Heart right ventricle (tissue), 16 donors: ENCODE results near the gene SYCE1L. TPM values are rescaled to one million over a fixed set of nuclear protein-coding genes. Genes with fewer than 3 reads are reported as not detected.

Experiments
- ATAC-seq, 8 donors: fragments of 200-7000 bp; cut with Tn5 transposase; one replicate each; pipeline ENCODE4 v1.9.1; 2020; ENCODE audit warnings: mild to moderate bottlenecking in 8 of 8, moderate library complexity in 8 of 8, moderate number of reproducible peaks in 1 of 8
- DNase-seq, 2 donors: peaks; one replicate each; pipeline ENCODE4 v3.0.0-alpha.2; 2020
- H3K27ac ChIP-seq, 10 donors: fragments of 200-600 bp; sonication (generic) in 2 of 10; one replicate each; pipeline versions ENCODE4 v1.5.0 to v1.8.0; 2020 to 2022; ENCODE audit warnings: mild to moderate bottlenecking in 3 of 10
- H3K27me3 ChIP-seq, 7 donors: fragments of 200-600 bp; one replicate each; pipeline ENCODE4 v1.8.0; 2021 to 2022; ENCODE audit warnings: mild to moderate bottlenecking in 2 of 7
- H3K36me3 ChIP-seq, 9 donors: fragments of 200-600 bp; sonication (generic) in 1 of 9; one replicate each; pipeline versions ENCODE4 v1.5.0 to v1.8.0; 2020 to 2022; ENCODE audit warnings: mild to moderate bottlenecking in 2 of 9
- H3K4me1 ChIP-seq, 9 donors: fragments of 200-600 bp; sonication (generic) in 1 of 9; one replicate each; pipeline versions ENCODE4 v1.5.0 to v1.8.0; 2020 to 2022; ENCODE audit warnings: mild to moderate bottlenecking in 4 of 9
- H3K4me3 ChIP-seq, 10 donors: fragments of 200-600 bp; sonication (generic) in 2 of 10; one replicate each; pipeline versions ENCODE4 v1.5.0 to v1.8.0; 2020 to 2022; ENCODE audit warnings: mild to moderate bottlenecking in 7 of 10, moderate library complexity in 2 of 10
- H3K9me3 ChIP-seq, 11 donors: fragments of 200-600 bp in 10 of 11; sonication (generic) in 2 of 11; one replicate each; pipeline versions ENCODE4 v1.5.0 to v1.8.0; 2013 to 2022; ENCODE audit warnings: mild to moderate bottlenecking in 2 of 11, control low read depth in 1 of 11, moderate library complexity in 1 of 11
- WGBS, 2 donors: extraction: QIAGEN DNeasy Blood & Tissue Kit; methylation state at CpG; one replicate each; pipeline ENCODE4 v1.1.7; 2013; ENCODE audit warnings: inconsistent platforms in 1 of 2; 5-methylcytosine and 5-hydroxymethylcytosine counted together
- intact Hi-C, 10 donors: fragments of 100-400 bp; cut with DNase I; formaldehyde crosslinking; loops; one replicate each; pipeline versions ENCODE4 v1.11.1 to v1.14.2; 2022
- polyA plus RNA-seq, 2 donors: library from polyadenylated mRNA; stranded (reverse); fragments of 200-250 nt; gene quantifications; one replicate each; pipeline ENCODE4 v1.2.3, GENCODE V29; 2013
- total RNA-seq, 10 donors: library from RNA; stranded (reverse); fragmentation: NEBNext Ultra II Directional in 3 of 10; extraction: Animal tissue kit (Norgen Biotek cat#: 25700) in 3 of 10; gene quantifications; one replicate each; pipeline versions ENCODE4 v1.2.1 to v1.2.4, GENCODE V29; 2021 to 2023
- TF ChIP-seq, protein P1 (sequence below), 9 donors: fragments of 200-600 bp; sonication (generic) in 2 of 9; IDR thresholded peaks; one replicate each; pipeline versions ENCODE4 v1.5.0 to v1.8.0; 2021 to 2022; ENCODE audit warnings: antibody characterized with exemption in 9 of 9, mild to moderate bottlenecking in 5 of 9, moderate library complexity in 1 of 9
- donor health status: Arrhythmogenic right ventricular cardiomyopathy.
- donor health status: ischemic (EF 13 %, LVEDD 7.1; RV severe dilation, severe dysfunction).
- donor health status: healthy with polysubstance abuse.
- donor health status: DM: no; HTN: yes; CAD: no.
- donor health status: DM: no; HTN: no; CAD: no.
- donor health status: ischemic (EF 25% LVEDD 6.9; RV normal size, moderate dysfunction).
- donor health status: ischemic (EF 25% LVEDD 5.7; RV mildly dilated, moderate dysfunction).
- donor health status: healthy.
- donor health status: DM: yes; HTN: yes; CAD: no.
- donor health status: Ischemic cardiomyopathy.
- donor health status: ischemic (EF 35%, LVEDD 5.7; RV mildly dilated, moderate dysfunction).
- donor health status: nonischemic (EF 11% LVEDD 7.7; RV severe dilation, severe dysfunction).
- donor health status: DM: yes; HTN: yes; CAD: no.
- donor health status: PGD.
- donor health status: ischemic (EF 29% LVEDD 5.4; RV normal size, mild dysfunction).
- donor health status: nonischemic (EF 23%, LVEDD 6.1; RV moderate dilation, normal function).

SYCE1L gene
- total and polyA plus RNA-seq, 12 donors: 0.81 to 2.7 (median 0.99) TPM; not detected in 2

GRCh38 chr16:77213542-77214106 lies 14.4 kb downstream of the SYCE1L start:
- TF ChIP-seq, protein P1, sequence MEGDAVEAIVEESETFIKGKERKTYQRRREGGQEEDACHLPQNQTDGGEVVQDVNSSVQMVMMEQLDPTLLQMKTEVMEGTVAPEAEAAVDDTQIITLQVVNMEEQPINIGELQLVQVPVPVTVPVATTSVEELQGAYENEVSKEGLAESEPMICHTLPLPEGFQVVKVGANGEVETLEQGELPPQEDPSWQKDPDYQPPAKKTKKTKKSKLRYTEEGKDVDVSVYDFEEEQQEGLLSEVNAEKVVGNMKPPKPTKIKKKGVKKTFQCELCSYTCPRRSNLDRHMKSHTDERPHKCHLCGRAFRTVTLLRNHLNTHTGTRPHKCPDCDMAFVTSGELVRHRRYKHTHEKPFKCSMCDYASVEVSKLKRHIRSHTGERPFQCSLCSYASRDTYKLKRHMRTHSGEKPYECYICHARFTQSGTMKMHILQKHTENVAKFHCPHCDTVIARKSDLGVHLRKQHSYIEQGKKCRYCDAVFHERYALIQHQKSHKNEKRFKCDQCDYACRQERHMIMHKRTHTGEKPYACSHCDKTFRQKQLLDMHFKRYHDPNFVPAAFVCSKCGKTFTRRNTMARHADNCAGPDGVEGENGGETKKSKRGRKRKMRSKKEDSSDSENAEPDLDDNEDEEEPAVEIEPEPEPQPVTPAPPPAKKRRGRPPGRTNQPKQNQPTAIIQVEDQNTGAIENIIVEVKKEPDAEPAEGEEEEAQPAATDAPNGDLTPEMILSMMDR (IDR thresholded peaks at IDR 0.05): no peak

GRCh38 chr16:77214411-77215138 lies 15.4 kb downstream of the SYCE1L start:
- intact Hi-C loops: no loop called here
- Histone ChIP-seq H3K27ac (no peak overlapping the region), H3K36me3 (no peaks in the 10 kb centered on the region), H3K4me1 (peaks cover 3 to 26% (median 20%) of the 10 kb centered on the region in 9 donors), H3K9me3 (no peaks in the 10 kb centered on the region), H3K27me3 (peaks cover 0 to 22% (median 11%) of the 10 kb centered on the region in 7 donors), H3K4me3 (no peak overlapping the region)
- TF ChIP-seq, protein P1 (IDR thresholded peaks at IDR 0.05): no peak
- 88 to 89% methylated on average over 12 of the region's 12 CpGs for WGBS, 2 donors
- ATAC-seq (no peak), DNase-seq (no peak)

More at GRCh38 chr16:77213542-77214106, 14.4 kb downstream of the SYCE1L start:
- Histone ChIP-seq H3K27ac (no peak overlapping the region), H3K36me3 (no peaks in the 10 kb centered on the region), H3K9me3 (no peaks in the 10 kb centered on the region), H3K4me3 (no peak overlapping the region), H3K4me1 (peaks cover 3 to 26% (median 20%) of the 10 kb centered on the region in 9 donors), H3K27me3 (peaks cover 0 to 22% (median 11%) of the 10 kb centered on the region in 7 donors)
- intact Hi-C loops: no loop called here
- DNase-seq (peak in 1 of 2 donors; percentile 34), ATAC-seq (peak in 5 of 8 donors; percentile 27 to 67 (median 61))
- WGBS, 2 donors: 67 to 78% methylated on average over 15 of the region's 15 CpGs

- Histone ChIP-seq H3K9me3 (no peaks in the 10 kb centered on the region), H3K27me3 (no peaks in the 10 kb centered on the region), H3K27ac (no peak overlapping the region), H3K36me3 (no peaks in the 10 kb centered on the region), H3K4me3 (no peak overlapping the region), H3K4me1 (no peaks in the 10 kb centered on the region)
- 94 to 100% methylated on average over 3 of the region's 3 CpGs for WGBS, 2 donors
- DNase-seq: no peak
- intact Hi-C loops: no loop called here
- ATAC-seq: no peak
- TF ChIP-seq, protein P1 (IDR thresholded peaks at IDR 0.05): no peak
Observed at GRCh38 chr16:77219437-77219836, 20.2 kb downstream of the SYCE1L start.

- DNase-seq: no peak
Observed at GRCh38 chr16:77220427-77220826, 21.2 kb downstream of the SYCE1L start.

More at GRCh38 chr16:77220427-77220826, 21.2 kb downstream of the SYCE1L start:
- Histone ChIP-seq H3K36me3 (no peaks in the 10 kb centered on the region), H3K4me3 (no peak overlapping the region), H3K4me1 (no peaks in the 10 kb centered on the region), H3K9me3 (no peaks in the 10 kb centered on the region), H3K27ac (no peak overlapping the region), H3K27me3 (peaks cover 0 to 3% (median 0%) of the 10 kb centered on the region in 7 donors)
- 34 to 54% methylated on average over 3 of the region's 3 CpGs for WGBS, 2 donors
- TF ChIP-seq, protein P1 (IDR thresholded peaks at IDR 0.05): no peak
- ATAC-seq: peak in 1 of 8 donors; percentile 50
- intact Hi-C loops: no loop called here
